ENCODE data around the gene MAST4. TPM values are rescaled to one million over a fixed set of nuclear protein-coding genes. Genes with fewer than 3 reads are reported as not detected.

Gene MAST4
- total and polyA plus RNA-seq, 2 of the 8 experiments (the other 6 are each of a cell fraction or from before 2014, with no cell fraction given) = 1.5 to 2.6 TPM

GRCh38 chr5:66820630-66821207 is 224.5 kb downstream of the MAST4 start:
- Histone ChIP-seq H4K20me1 (replicated peaks in 1 of 2; ENCODE audit: control insufficient read depth in 1 of 2, insufficient read depth in 2 of 2, low read length in 2 of 2) (no peaks in the 10 kb centered on the region), H4K91ac (replicated peaks; ENCODE audit: insufficient read length, low read length) (no peak overlapping the region), H3K4me1 (replicated peaks in 1 of 4; ENCODE audit: control insufficient read depth in 3 of 4, insufficient read depth in 4 of 4, low read length in 3 of 4) (no peaks in the 10 kb centered on the region), H2BK20ac (ENCODE audit: low read length) (no peak overlapping the region), H3K23me2 (ENCODE audit: low read depth, low read length) (no peaks in the 10 kb centered on the region), H4K8ac (ENCODE audit: extremely low read depth, insufficient read depth, low read length) (no peak overlapping the region), H3K4ac (replicated peaks; ENCODE audit: insufficient read length, low read depth, low read length) (no peak overlapping the region), H3K56ac (replicated peaks; ENCODE audit: insufficient read length, low read depth, low read length) (no peak overlapping the region), H3K4me3 (ENCODE audit: extremely low read depth in 1 of 4, insufficient read depth in 2 of 4, low read depth in 3 of 4, low read length in 4 of 4) (no peak overlapping the region), H3K27me3 (replicated peaks in 1 of 4; ENCODE audit: control insufficient read depth in 3 of 4, extremely low read depth in 1 of 4, insufficient read depth in 3 of 4, low read length in 3 of 4) (no peaks in the 10 kb centered on the region), H4K5ac (ENCODE audit: insufficient read length, low read depth, low read length) (no peak overlapping the region), H2BK15ac (ENCODE audit: low read length) (no peak overlapping the region), H3K36me3 (ENCODE audit: control insufficient read depth in 2 of 4, insufficient read depth in 4 of 4, low read length in 3 of 4) (no peaks in the 10 kb centered on the region), H3K79me1 (ENCODE audit: low read depth, low read length) (no peaks in the 10 kb centered on the region), H2BK5ac (ENCODE audit: low read depth, low read length) (no peak overlapping the region), H3K18ac (ENCODE audit: extremely low read depth, low read length) (no peak overlapping the region), H2BK120ac (replicated peaks; ENCODE audit: low read depth, low read length) (no peak overlapping the region), H3K27ac (ENCODE audit: low read depth, low read length) (no peak overlapping the region), H2BK12ac (ENCODE audit: low read depth, low read length) (no peak overlapping the region), H3K14ac (ENCODE audit: insufficient read length) (no peak overlapping the region), H3K79me2 (ENCODE audit: control insufficient read depth in 1 of 2, insufficient read depth in 2 of 2, low read length in 2 of 2) (no peaks in the 10 kb centered on the region), H3K9ac (replicated peaks in 1 of 4; ENCODE audit: extremely low read depth in 1 of 4, low read depth in 3 of 4, low read length in 3 of 4) (no peak overlapping the region), H2AK5ac (ENCODE audit: low read depth, low read length) (no peak overlapping the region), H3K4me2 (ENCODE audit: insufficient read depth in 1 of 2, low read depth in 2 of 2, low read length in 2 of 2) (no peak overlapping the region), H2AFZ (ENCODE audit: low read length) (no peak overlapping the region), H3K23ac (ENCODE audit: insufficient read length) (no peak overlapping the region), H3K9me3 (ENCODE audit: insufficient read depth in 2 of 2, low read depth in 1 of 2, low read length in 1 of 2) (no peaks in the 10 kb centered on the region)
- TF ChIP-seq RNF2 (IDR thresholded peaks at IDR 0.05; ENCODE audit: borderline replicate concordance, low read depth, low read length, missing control alignments, poor library complexity, severe bottlenecking) = no peak
- no peak for TF ChIP-seq BCL11A (IDR thresholded peaks at IDR 0.05; ENCODE audit: low read depth in 2 of 2, low read length in 2 of 2)
- TF ChIP-seq FOSL1 (IDR thresholded peaks at IDR 0.05; ENCODE audit: insufficient read depth, low read depth, low read length) = no peak
- no peak for TF ChIP-seq CHD1 (IDR thresholded peaks at IDR 0.05; ENCODE audit: low read depth, low read length)
- no peak for TF ChIP-seq CHD2 (IDR thresholded peaks at IDR 0.05; ENCODE audit: low read length)
- TF ChIP-seq SP2 (IDR thresholded peaks at IDR 0.05; ENCODE audit: low read length) = no peak
- TF ChIP-seq POLR2AphosphoS5 (IDR thresholded peaks at IDR 0.05; ENCODE audit: low read depth, low read length) = no peak
- DNase-seq (ENCODE audit: low read depth in 1 of 2, low spot score in 2 of 2) = no peak
- ChIA-PET POLR2A (ENCODE audit: partially characterized antibody) (no interaction called here), CTCF (ENCODE audit: partially characterized antibody) (interaction anchor here (0.6 kb wide), 1 partner anchor 512 kb away, joined by 3 read pairs; no protein-coding TSS in a partner anchor)
- FAIRE-seq = no peak
- 92% methylated on average over 5 of the region's 5 CpGs; no CpG with 5 or more reads in 1 of the 2 experiments for WGBS, 2 experiments (ENCODE audit: extremely low coverage in 1 of 2, insufficient coverage in 1 of 2, insufficient read length in 1 of 2, insufficient replicate concordance in 2 of 2, low coverage in 1 of 2, low lambda C conversion rate in 2 of 2, missing lambda C conversion rate in 1 of 2)

Measured in H1 (cell line).